ENCODE data around the gene RAB27A.

DNA sequence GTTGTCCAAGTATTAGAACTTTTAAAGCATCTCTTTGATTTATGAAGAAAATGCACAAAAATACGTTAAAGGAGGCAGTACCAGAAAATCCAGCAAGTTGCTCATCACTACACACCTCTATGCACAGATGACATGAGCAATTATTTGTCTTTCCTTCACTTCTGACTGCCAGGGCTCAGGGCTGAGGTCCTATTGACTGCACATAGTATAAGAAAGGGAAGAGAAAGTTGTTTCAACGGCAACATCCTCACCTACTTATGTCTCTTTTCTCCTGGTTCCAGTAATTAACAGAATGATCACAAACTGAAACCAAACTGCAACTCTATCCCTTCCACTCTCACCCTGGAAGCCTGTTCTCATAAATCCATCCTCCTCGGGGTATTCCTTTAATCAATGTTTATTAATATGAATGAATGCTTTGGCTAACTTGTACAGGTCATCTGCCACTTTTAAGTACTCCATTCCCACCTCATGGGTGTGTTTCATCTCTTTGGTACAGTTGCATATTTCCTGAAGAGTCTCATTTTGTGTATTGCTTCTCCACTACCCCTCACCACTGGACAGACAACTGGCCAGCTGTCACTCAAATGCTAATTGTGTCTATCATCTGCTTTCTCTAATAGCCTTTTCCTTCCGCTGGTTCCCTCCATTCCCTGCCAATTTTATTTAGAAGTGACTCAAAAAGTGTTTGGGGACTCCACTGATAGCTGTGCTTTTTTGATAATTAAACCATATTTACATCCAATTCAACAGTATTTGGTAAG is 34.5 kb downstream of the RAB27A start:
- TF ChIP-seq POLR2AphosphoS5 (IDR thresholded peaks at IDR 0.05; ENCODE audit: borderline replicate concordance, low read depth, low read length) (no peak), EZH2 (IDR thresholded peaks at IDR 0.05) (no peak), FOXP2 (optimal IDR thresholded peaks at IDR 0.05; ENCODE audit: control extremely low read depth, extremely low read length, insufficient read depth) (no peak)
